Stromal cell of bone marrow (primary cell): ENCODE data around the gene AFG1L.
"Not testable (repeated sequence)": the region's sequence is repeated elsewhere in the genome, so short reads cannot be mapped to it uniquely, and the experiment has no call there.

Source experiments
- DNase-seq: peaks from one replicate; pipeline ENCODE4 v3.0.0-alpha.2; 2012; ENCODE audit warnings: low read depth

The AFG1L gene

GRCh38 chr6:108556866-108557493 lies 262.1 kb downstream of the AFG1L start:
- DNase-seq = no peak

GRCh38 chr6:108557494-108558371 lies 262.9 kb downstream of the AFG1L start:
- DNase-seq = no peak

- peak; percentile 98 for DNase-seq
Observed at GRCh38 chr6:108558372-108559096, 263.7 kb downstream of the AFG1L start.

DNA sequence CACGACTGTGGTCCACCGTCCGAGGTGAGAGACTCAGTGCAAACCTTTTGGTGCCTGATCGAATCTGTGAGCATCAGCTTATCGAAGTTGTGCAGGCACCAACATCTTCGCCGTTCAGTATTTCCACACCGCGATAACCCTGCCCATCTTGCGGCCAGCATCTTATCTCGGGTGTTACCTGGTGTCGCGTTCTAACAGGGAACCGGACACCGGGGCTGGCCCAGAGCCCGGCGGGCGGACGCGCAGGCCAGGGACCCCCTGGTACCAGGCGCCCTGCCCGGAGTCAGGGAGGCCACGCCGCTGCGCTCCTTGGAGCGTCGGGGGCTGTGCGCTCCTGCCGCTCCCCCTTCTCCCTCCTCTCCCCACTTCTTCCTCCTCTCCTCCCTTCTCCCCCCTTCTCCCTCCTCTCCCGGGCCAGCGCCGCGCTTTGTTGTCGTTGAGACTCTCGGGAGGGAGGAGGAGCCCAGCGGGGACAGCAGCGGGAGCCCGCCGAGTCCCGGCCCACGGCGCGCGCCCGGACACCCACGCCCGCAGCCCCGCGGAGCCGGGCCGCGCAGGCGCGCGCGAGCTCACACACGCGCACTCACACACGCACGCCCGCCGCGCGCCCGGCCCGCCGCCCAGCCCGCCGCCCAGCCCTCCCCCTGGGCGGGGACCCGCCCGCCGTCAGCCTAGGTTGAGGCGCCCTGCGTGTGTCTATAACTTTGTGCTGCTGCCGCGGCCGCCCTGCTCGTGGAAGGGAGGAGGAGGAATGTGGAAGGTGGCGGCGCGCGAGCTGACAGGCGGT lies 264.4 kb downstream of the AFG1L start:
- DNase-seq = peak; percentile 76

DNA sequence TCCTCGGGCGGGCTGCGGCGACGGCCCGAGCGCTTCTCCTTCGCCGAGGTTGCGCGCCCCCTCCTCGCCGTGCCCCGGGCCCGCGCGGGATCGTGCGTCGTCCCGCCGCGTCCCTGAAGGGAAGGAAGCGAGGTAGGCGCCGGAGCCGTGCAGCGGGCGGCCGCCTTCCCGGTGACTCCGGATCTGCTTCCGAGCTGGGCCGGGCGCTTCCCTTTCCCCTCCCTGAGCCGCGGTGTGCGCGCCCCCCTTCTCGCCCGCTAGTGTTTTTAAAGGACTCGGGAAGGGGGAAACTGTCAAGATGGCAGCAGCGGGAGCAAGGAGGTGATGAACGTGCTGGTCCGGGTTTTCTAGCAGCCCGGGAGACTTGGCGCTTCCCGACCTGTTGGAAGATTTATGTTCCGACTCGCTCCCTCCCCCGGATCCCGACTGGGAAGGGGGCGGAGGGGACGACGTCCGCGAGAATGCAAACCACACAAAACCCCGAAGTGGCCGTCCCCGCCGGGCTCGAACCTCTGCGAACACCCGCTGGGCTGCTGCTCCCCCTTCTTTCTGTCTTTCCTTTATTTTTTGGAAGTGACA lies 265.1 kb downstream of the AFG1L start:
- DNase-seq = no peak

DNA sequence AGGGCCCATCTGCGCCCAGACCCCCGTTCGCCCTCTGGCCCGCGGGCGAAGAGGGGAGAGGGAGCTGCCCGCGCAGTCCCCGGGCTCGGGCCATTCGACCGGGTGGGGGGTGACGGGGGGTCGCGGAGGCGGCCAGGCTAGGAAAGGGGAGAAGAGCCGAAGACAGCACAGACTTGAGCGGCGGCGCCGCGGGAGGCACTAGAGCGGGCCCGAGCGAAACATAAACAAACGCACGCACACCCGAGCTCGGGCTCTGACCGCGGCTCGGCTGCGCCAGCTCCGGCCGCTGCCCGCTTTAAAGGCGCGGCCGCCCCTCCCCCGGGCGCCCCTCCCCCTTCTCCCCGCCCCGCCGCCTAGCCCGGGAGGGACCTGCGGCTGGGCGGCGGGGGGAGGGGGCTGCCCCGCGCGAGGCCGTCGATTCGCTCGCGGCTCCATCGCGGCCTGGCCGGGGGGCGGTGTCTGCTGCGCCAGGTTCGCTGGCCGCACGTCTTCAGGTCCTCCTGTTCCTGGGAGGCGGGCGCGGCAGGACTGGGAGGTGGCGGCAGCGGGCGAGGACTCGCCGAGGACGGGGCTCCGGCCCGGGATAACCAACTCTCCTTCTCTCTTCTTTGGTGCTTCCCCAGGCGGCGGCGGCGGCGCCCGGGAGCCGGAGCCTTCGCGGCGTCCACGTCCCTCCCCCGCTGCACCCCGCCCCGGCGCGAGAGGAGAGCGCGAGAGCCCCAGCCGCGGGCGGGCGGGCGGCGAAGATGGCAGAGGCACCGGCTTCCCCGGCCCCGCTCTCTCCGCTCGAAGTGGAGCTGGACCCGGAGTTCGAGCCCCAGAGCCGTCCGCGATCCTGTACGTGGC lies 265.8 kb downstream of the AFG1L start, which contains the start of gene FOXO3:
Gene FOXO3 (plus strand): TSS at position 455 of the 846 bp plus-strand sequence. CDS start 292 bp downstream, at position 747.
- DNase-seq = peak; percentile 67

- DNase-seq = not testable (repeated sequence)
Observed at GRCh38 chr6:108561309-108561647, 266.4 kb downstream of the AFG1L start.

GRCh38 chr6:108561742-108562502 lies 267.1 kb downstream of the AFG1L start:
- DNase-seq = no peak

GRCh38 chr6:108562503-108562993 lies 267.7 kb downstream of the AFG1L start:
- no peak for DNase-seq

- DNase-seq = no peak
Observed at GRCh38 chr6:108563292-108563691, 268.4 kb downstream of the AFG1L start.

DNA sequence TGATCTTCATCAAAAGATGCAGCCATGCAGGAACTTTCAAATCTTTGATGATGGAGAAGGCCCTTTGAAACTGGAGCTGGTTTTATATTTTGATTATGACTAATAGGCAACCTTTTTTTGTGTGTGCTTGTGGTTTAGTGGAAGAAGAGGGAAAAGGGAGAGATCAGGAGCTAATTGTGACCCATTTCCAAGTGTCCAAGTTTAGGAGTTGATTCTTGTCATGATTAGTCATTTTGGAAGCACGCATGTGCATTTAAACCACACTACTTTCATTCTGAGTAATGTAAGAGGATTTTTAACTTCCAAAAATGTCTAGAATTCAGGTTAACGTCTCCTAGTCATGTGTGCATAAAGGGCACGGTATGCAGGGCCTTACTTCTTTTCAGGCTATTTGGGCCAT lies 269.3 kb downstream of the AFG1L start:
- DNase-seq = peak; percentile 91

DNA sequence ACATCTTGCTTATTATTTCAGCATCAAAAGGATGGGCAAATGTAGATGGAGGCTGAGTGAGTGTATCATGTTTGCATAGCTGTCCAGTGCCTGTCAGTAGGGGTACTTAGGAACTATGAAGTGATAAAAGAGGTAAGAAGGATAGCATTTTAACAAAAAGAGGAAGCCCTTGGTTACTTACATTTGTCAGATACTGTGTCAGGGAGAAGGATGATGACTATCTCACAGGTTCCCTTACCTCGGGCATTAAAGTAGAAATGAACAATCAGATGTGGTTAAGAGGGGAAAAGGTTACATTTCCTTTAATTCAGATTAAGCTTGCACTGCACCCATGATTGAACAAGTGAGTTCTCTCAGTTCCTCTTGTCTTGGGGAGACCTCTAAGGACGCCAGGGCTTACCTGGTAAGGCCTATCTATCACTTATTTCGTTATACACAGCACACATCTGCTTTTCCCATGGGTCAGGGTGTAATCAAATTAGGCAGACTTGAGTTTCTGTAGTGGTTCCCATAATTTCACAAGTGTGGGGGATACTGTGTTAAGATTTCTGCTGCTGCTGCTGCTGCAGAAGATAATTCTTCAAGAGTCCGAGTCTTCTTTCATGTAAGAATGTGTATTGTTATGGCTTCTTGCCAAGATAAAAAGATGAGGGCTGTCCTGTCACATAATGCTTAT lies 270.4 kb downstream of the AFG1L start:
- DNase-seq = no peak

- DNase-seq = peak; percentile 93
Observed at GRCh38 chr6:108565893-108566292, 271.0 kb downstream of the AFG1L start.

DNA sequence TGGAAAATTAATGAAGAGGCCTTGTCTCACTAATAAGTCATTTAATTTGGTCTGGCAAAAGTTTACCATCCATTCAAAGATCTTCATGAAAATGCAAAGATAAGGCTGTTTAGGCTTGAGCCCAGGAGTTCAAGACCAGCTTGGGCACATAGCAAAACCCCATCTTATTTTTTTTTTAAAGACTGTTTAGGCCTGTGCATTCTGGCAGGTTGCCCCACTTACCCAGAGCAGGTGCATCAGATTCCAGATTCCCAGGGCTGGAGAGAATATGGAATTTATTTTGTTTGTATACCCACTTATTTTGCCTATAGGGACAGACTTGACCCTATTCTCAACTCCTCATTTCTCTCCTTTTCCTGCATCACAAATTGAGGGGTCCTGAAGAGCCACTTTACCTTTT lies 271.6 kb downstream of the AFG1L start:
- DNase-seq = no peak

DNA sequence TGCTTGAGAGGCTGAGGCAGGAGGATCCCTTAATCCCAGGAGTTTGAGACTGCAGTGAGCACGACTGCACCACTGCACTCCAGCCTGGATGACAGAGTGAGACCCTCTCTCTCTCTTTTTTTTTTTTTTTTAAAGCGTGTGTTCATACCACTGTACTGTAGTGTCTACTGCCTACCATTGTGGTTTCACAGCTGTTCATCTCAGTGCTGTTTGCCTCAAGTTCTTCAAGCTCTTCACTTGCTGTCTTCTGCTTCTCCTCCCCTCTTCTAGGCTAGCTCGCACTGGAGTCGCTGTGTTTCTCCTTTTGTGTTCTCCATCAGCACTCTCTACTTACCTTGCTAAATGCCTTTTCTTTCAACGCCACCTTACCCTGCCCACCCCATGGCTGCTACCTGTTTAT lies 273.2 kb downstream of the AFG1L start:
- no peak for DNase-seq

- DNase-seq = no peak
Observed at GRCh38 chr6:108568551-108569305, 273.9 kb downstream of the AFG1L start.

DNA sequence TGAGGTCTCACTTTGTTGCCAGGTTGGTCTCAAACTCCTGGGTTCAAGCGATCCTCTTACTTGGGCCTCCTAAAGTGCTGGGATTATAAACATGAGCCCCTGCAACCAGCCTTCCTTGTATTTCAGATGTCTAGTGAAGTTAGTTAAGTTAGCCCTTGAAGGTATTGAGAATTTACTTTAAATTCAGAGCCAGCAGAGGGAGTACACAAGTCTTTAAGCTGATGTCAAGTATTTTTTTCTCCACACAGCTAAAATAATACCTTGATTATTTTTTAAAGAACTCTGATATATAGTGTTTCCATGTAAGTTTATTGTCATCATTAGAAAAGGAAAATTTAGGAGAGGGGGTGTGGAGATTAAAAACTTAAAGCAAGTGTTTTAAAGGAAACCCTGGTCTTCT lies 275.7 kb downstream of the AFG1L start:
- DNase-seq = no peak

DNA sequence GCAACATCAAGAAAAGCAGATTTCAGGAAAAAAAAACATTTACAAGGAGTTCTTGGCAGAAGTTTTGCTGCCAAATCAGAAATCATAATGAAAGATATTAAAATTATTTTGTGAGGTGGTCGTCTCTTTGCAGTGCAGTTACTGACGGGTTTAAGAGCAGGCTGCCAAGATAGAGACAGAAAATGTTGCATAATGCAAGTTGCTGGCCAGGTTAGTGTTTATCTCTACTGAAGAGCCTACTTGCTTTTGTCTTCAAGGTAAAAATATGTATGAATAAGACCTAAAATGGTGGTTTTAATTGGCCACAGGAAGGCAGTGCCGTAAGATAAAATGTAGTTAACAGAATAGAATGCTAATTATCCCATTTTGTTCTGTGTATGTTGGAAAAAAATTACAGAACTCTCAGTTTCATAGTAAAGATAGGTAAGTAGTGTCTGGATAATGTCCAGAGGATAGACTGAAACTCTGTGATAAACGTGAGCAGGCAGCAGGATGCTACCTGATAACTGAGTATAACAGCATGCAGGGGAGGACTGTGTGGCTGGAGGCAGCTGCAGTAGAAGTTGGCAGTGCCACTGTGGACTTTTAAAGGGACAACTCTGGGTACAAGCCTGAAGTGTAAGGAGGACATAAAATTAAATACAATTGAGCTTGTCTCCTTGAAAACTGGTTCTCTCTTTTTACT lies 279.7 kb downstream of the AFG1L start:
- no peak for DNase-seq
